GM19025 (cell line): Measurements from ENCODE around the gene EPN2.

Experiments
- ATAC-seq: cut with Tn5 transposase; IDR thresholded peaks from one replicate; pipeline ENCODE4 v1.9.1; 2021; ENCODE audit warnings: mild to moderate bottlenecking, low read depth, moderate library complexity; ENCODE audit not compliant: unreplicated experiment

EPN2 gene

DNA sequence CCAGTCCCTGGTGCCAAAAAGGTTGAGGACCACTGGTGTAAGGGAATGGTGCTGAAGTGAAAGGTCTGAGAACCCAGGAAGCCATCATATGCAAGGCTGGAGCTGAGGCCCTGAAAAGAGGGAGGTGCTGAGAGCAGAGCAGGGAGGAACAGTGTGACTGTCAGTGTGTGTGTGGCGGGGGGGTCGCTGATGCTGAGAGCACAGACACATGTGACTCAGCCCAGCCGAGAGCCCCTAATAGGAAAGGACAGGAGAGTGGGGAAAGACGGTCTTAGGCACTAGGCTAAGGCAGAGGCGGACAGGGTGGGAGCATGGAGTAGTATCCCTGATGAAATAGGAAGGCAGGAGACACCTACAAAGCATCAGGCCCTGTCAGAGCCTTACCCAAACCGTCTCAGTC lies 124.2 kb downstream of the EPN2 start:
- ATAC-seq = no peak

- ATAC-seq = no peak
Observed at GRCh38 chr17:19361944-19362276, 124.7 kb downstream of the EPN2 start.

- peak; percentile 81 for ATAC-seq
Observed at GRCh38 chr17:19362277-19363113, 125.3 kb downstream of the EPN2 start, which contains the start of gene B9D1. Gene B9D1, minus strand, starts transcription at chr17:19362723. Its CDS starts 154 bp downstream, at chr17:19362569.

GRCh38 chr17:19363114-19363438 lies 125.9 kb downstream of the EPN2 start:
- ATAC-seq = no peak

GRCh38 chr17:19363460-19364035 lies 126.4 kb downstream of the EPN2 start:
- no peak for ATAC-seq

DNA sequence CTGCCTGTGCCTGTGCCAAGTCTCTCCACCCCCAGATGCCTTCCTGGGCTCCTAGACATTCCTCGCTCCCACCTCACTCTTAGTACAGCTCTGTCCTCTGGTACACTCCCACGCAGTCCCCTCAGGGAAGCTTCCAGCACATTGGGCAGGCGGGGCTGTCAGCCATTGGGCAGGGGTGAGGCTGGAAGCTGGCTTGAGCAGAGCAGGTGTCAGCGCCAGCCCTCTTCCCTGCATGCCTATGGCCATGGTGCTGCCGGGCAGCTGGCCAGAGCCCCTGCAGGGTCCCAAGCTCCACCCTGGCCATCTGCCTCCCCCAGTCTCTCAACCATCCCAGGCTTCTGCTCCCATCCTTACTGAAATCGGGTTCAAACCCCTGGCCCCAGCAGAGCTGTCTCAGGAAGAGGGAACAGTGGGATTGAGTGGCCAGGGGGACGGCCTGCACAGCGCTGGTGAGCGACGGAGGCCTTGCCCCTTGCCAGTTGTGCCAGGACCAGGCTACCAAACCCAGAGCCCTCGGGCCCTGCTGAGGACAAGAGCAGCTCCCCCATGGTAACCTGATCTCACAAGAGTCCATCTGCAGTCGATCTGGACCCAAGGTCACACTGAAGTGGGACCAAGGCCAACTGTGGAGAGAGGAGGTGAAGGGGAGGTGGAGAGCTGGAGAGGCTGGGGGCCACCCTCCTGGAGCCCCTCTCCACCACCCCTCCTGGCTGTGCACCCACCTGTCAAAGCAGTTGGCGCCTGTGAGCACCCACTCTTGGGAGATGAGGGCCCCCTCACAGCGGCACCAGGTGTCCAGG lies 127.7 kb downstream of the EPN2 start:
- ATAC-seq = no peak

GRCh38 chr17:19365499-19365817 lies 128.3 kb downstream of the EPN2 start:
- no peak for ATAC-seq

DNA sequence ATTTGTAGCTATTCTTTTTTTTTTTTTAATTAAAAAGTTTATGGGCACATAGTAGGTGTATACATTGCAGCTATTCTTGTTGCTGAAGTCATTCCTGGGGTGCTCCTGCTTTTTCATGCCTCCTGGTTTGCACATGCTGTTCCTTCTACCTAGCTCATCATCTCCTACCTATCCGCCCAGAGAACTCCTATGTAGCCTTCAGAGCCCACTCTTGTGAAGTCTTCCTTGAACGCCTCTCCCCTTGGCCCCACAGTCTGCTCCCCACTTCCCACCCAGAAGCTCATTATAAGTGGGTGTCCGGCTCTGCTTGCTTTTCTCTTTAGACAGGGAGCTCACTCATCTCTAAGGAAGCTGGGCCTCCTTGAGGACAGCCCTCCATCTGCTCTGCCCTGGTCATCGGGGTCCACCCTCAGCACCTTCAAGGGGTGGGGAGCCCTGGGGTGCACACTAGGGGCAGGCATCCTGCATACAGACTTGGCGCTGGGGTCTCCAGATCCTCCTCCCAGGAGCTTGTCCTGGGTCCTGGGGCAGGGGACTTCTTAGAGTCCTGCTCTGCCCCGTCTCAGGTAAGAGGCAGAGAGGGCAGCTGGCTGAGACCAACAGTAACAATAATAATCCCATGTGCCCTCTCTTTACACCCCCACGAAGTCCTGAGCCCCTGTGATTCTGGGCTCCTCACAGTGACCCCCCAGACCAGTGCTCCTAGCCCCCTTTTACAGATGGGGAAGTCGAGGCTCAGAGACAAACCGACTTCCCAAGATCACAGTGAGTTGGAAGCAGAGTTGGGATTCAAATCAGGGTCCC lies 128.9 kb downstream of the EPN2 start:
- ATAC-seq = no peak

- no peak for ATAC-seq
Observed at GRCh38 chr17:19366637-19366972, 129.4 kb downstream of the EPN2 start.

GRCh38 chr17:19368229-19368628 lies 131.1 kb downstream of the EPN2 start:
- no peak for ATAC-seq

- no peak for ATAC-seq
Observed at GRCh38 chr17:19369107-19369778, 132.1 kb downstream of the EPN2 start.

- ATAC-seq = no peak
Observed at GRCh38 chr17:19369846-19370492, 132.8 kb downstream of the EPN2 start.

DNA sequence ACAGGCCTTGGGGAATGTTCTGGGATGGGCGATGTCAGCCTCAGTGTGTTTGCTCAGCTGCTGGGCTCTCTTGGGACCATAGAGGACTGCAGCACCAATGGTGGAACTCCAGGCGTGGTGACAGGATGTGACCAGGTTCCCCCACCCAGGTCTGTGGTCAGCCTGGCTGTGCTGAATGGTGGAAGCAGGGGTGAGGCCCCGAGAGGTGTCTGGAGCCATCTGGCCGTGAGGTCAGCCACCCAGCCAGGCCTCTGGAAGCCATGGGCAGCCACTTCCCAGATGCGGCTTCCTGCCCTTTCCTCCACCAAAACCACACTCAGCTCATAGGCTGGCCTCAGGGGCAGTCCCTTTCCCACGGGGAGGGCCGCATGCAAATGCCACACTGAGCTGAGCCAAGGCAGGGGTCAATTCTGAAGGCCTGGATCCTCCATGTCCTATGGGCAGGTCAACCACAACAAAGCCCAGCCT lies 133.4 kb downstream of the EPN2 start:
- no peak for ATAC-seq

DNA sequence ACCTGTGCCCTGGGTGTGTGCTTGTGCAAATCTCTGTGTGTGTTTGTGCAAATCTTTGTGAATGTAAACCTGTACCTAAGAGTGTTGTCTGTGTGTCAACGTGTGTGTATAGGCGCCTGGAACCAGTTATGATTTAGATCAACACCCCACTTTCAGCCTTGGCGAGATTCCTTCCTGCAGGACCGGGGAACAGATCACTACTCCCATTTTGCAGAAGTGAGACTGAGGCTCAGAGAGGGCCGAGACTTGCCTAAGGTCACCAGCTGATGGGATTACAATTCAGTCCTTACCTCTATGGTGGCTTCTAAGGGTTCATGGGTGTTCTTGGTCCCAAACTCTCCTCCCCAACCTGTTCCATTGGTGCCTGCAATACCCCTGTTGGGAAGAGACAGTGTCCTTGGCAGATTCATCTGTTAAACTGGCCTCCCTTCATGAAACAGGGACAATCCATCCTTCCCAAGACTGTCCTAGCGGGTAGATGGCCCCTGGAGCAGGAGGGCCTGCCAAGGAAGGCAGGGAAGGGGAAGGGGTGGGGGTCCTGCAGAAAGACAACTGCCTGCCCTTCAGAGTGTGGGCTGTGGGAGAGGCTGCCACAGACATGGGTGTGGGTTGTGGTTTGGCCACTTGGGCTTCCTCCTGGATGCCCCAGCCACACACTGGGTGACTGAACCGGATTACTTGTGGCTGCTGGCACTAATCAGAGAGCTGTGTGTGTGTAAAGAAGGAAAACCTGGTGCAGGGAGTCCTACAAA lies 134.3 kb downstream of the EPN2 start:
- ATAC-seq = no peak

GRCh38 chr17:19372011-19372370 lies 134.8 kb downstream of the EPN2 start:
- ATAC-seq = no peak

GRCh38 chr17:19372439-19372838 lies 135.3 kb downstream of the EPN2 start:
- no peak for ATAC-seq

- ATAC-seq = no peak
Observed at GRCh38 chr17:19372866-19373504, 135.8 kb downstream of the EPN2 start.

- no peak for ATAC-seq
Observed at GRCh38 chr17:19374136-19374535, 137.0 kb downstream of the EPN2 start.

GRCh38 chr17:19375732-19376131 lies 138.6 kb downstream of the EPN2 start:
- ATAC-seq = no peak
